SU-DHL-6 (cell line): Measurements from ENCODE around the gene DGCR6L.
"Not testable (repeated sequence)": the region's sequence is repeated elsewhere in the genome, so short reads cannot be mapped to it uniquely, and the experiment has no call there.

Source experiments
- H2AFZ ChIP-seq: fragments of 200-600 bp; sonication (generic); 2 replicates; pipeline ENCODE4 v1.6.1; 2014; ENCODE audit warnings: low read depth, mild to moderate bottlenecking, moderate library complexity, mixed read lengths, antibody characterized with exemption, low read length; ENCODE audit not compliant: severe bottlenecking
- H3F3A ChIP-seq: fragments of 200-600 bp; shearing (Covaris generic); 2 replicates; pipeline ENCODE4 v1.6.0; 2016; ENCODE audit warnings: antibody characterized with exemption, mild to moderate bottlenecking; ENCODE audit not compliant: insufficient read depth
- H3K27ac ChIP-seq: fragments of 200-600 bp; sonication (generic); 2 replicates; pipeline ENCODE4 v1.5.1; 2016; ENCODE audit warnings: low read depth, mild to moderate bottlenecking, low read length, moderate library complexity, mixed read lengths
- H3K27me3 ChIP-seq: fragments of 200-600 bp; sonication (generic), shearing (Covaris generic); 2 replicates; pipeline ENCODE4 v1.6.0; 2014; ENCODE audit warnings: mild to moderate bottlenecking, low read length
- H3K36me3 ChIP-seq: fragments of 200-600 bp; sonication (generic); 2 replicates; pipeline ENCODE4 v1.6.1; 2014; ENCODE audit warnings: mild to moderate bottlenecking, low read length, mixed read lengths
- H3K4me2 ChIP-seq: fragments of 300-600, 200-600 bp; shearing (Covaris generic), sonication (generic); 2 replicates; pipeline ENCODE4 v1.6.0; 2014; ENCODE audit warnings: low read length, low read depth, mild to moderate bottlenecking; ENCODE audit not compliant: poor library complexity, severe bottlenecking
- H3K4me3 ChIP-seq: fragments of 200-600 bp; sonication (generic); 2 replicates; pipeline ENCODE4 v1.5.1; 2014; ENCODE audit warnings: antibody characterized with exemption, low read length, mild to moderate bottlenecking, mixed read lengths; ENCODE audit not compliant: insufficient read depth, poor library complexity, severe bottlenecking
- H3K79me2 ChIP-seq: fragments of 200-600 bp; sonication (generic); 2 replicates; pipeline ENCODE4 v1.6.1; 2014; ENCODE audit warnings: mild to moderate bottlenecking, low read length, moderate library complexity; ENCODE audit not compliant: insufficient read depth
- H3K9ac ChIP-seq: fragments of 200-600 bp; sonication (generic); 2 replicates; pipeline ENCODE4 v1.7.0; 2014; ENCODE audit warnings: mild to moderate bottlenecking, low read length
- H3K9me2 ChIP-seq: fragments of 200-600 bp; sonication (generic); replicated peaks from 2 replicates; pipeline ENCODE4 v1.6.1; 2014; ENCODE audit warnings: low read length; ENCODE audit not compliant: insufficient read depth
- H3K9me3 ChIP-seq: fragments of 200-600 bp; sonication (generic); 2 replicates; pipeline ENCODE4 v1.6.1; 2014; ENCODE audit warnings: low read length, mixed read lengths; ENCODE audit not compliant: insufficient read depth
- H4K20me1 ChIP-seq: fragments of 200-600 bp; sonication (generic); 2 replicates; pipeline ENCODE4 v1.6.1; 2014; ENCODE audit warnings: low read depth, mild to moderate bottlenecking, antibody characterized with exemption, low read length, moderate library complexity, mixed read lengths
- EZH2phosphoT487 ChIP-seq: fragments of 200-600 bp; sonication (generic), shearing (Covaris generic); conservative IDR thresholded peaks from 2 replicates; pipeline ENCODE4 v1.6.1; 2018; ENCODE audit warnings: mild to moderate bottlenecking, antibody characterized with exemption, low read length, moderate library complexity, mixed read lengths
- TF ChIP-seq, protein P1 (sequence below): fragments of 200-600 bp; sonication (generic); IDR thresholded peaks from one replicate; pipeline ENCODE4 v1.5.1; 2017; ENCODE audit warnings: antibody characterized with exemption, mild to moderate bottlenecking, low read length, moderate library complexity; ENCODE audit not compliant: insufficient read depth, poor library complexity, severe bottlenecking

The DGCR6L gene

DNA sequence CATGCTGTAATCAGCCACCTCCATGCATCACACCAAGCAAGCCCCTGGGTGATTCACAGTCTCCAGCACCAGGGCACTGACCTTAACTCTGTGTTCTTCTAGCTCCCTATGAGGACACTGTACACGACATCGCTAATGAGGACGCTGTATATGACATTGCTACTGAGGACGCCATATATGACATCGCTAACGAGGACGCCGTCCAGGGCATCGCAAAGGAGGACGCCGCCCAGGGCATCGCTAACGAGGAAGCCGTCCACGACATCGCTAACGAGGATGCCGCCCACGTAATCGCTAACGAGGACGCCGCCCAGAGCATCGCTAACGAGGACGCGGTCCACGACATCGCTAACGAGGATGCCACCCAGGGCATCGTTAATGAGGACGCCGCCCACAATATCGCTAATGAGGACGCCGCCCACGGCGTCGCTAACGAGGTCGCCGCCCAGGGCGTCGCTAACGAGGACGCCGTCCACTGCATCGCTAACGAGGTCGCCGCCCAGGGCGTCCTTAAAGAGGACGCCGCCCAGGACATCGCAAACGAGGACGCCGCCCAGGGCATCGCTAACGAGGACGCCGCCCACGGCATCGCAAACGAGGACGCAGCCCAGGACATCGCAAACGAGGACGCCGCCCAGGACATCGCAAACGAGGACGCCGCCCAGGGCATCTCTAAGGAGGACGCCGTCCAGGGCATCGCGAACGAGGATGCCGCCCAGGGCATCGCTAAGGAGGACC is 34.5 kb upstream of the DGCR6L start:
- Histone ChIP-seq H3K9ac (no peak overlapping the region), H3F3A (no peaks in the 10 kb centered on the region), H3K9me3 (no peaks in the 10 kb centered on the region), H3K79me2 (no peaks in the 10 kb centered on the region), H3K36me3 (no peaks in the 10 kb centered on the region), H3K4me2 (no peak overlapping the region), H3K9me2 (no peaks in the 10 kb centered on the region), H3K27me3 (no peaks in the 10 kb centered on the region), H3K4me3 (no peak overlapping the region), H4K20me1 (no peaks in the 10 kb centered on the region), H3K27ac (no peak overlapping the region), H2AFZ (no peak overlapping the region)
- no peak for TF ChIP-seq EZH2phosphoT487
- TF ChIP-seq, protein P1, sequence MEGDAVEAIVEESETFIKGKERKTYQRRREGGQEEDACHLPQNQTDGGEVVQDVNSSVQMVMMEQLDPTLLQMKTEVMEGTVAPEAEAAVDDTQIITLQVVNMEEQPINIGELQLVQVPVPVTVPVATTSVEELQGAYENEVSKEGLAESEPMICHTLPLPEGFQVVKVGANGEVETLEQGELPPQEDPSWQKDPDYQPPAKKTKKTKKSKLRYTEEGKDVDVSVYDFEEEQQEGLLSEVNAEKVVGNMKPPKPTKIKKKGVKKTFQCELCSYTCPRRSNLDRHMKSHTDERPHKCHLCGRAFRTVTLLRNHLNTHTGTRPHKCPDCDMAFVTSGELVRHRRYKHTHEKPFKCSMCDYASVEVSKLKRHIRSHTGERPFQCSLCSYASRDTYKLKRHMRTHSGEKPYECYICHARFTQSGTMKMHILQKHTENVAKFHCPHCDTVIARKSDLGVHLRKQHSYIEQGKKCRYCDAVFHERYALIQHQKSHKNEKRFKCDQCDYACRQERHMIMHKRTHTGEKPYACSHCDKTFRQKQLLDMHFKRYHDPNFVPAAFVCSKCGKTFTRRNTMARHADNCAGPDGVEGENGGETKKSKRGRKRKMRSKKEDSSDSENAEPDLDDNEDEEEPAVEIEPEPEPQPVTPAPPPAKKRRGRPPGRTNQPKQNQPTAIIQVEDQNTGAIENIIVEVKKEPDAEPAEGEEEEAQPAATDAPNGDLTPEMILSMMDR, result no peak

DNA sequence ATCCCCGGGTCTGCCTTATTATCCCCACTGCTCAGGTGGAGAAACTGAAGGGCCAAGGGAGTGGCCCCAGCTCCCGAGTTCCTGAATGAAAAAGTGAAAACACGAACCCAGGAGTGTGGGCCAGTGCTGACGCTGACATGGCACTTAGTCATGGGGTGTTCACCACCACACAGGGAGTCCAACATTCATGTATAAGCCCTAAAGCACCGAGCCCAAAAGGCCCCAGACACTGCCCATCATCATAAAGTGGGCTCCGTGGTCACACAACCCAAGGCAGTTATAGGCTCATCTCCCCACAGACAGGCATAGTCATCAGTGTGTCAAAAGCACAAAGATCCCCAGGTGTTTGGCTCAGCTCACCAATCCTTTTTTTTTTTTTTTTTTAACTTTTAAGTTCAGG is 32.7 kb upstream of the DGCR6L start:
- H3K9me2 ChIP-seq, H3K27me3 ChIP-seq, H3K27ac ChIP-seq, H3K36me3 ChIP-seq, H3K9ac ChIP-seq, H3K4me2 ChIP-seq, H4K20me1 ChIP-seq, H2AFZ ChIP-seq, H3K79me2 ChIP-seq, H3F3A ChIP-seq, H3K4me3 ChIP-seq, H3K9me3 ChIP-seq: not testable (repeated sequence)

DNA sequence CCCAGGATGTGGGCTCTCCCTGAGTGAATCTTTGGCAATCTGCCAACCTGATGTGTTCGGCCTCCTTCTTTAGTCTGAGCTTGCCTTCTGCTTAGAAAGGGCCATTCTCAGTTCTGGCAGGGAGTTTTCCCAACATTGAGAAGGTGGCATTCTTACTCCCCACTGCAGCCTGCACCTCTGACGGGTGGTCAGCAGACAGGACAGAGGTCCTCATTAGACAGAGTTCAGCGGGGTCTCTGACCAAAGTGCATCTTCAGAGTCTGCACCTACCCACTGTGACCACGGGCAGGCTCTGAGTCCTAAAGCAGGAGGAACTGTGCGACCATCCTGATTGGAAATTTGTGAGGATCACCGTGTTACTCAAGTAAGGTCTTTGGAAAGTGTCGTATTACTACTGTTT is 26.7 kb upstream of the DGCR6L start:
- H3K9ac ChIP-seq, H2AFZ ChIP-seq, H3K4me2 ChIP-seq, H3K9me3 ChIP-seq, H3K4me3 ChIP-seq, H3K27ac ChIP-seq, H4K20me1 ChIP-seq, H3K36me3 ChIP-seq, H3F3A ChIP-seq, H3K27me3 ChIP-seq, H3K79me2 ChIP-seq, H3K9me2 ChIP-seq: not testable (repeated sequence)

DNA sequence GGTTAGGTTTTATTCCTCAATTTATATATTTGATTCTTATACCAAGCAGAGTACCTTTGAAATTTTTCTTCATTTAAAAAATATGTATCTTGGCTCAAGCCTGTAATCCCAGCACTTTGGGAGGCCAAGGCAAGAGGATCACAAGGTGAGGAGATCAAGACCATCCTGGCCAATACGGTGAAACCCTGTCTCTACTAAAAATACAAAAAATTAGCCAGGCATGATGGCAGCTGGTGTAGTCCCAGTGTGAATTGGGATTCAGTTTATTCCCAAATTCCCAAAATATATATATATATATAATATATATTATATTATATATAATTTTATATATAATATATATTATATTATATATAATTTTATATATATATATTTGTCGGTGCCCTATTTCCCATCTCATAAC is 18.4 kb upstream of the DGCR6L start:
- H3K27ac ChIP-seq, H3K4me3 ChIP-seq: not testable (repeated sequence)

DNA sequence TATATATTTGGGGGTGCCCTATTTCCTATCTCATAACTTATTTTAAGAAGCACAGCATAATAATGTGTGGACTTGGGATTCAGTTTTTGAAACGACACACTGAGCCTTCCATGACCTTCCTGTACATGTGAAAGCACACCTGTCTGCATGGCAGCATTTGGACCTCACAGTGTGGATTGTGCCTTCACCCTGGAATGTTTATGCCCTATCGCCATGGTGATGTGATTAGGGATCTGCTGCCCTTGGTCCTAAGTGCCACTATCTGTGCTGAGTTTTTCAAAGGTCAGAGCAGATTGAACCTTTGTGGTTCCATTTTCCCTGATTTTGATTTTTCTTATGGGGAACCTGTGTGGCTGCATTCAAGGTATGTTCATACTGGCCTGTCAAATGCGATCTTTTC is 17.9 kb upstream of the DGCR6L start:
- H2AFZ ChIP-seq, H3K27ac ChIP-seq, H3K36me3 ChIP-seq, H3K4me2 ChIP-seq, H4K20me1 ChIP-seq, H3K4me3 ChIP-seq, H3K9me3 ChIP-seq, H3F3A ChIP-seq, H3K9ac ChIP-seq, H3K79me2 ChIP-seq, H3K27me3 ChIP-seq, H3K9me2 ChIP-seq: not testable (repeated sequence)

More for the DNA sequence above, 18.4 kb upstream of the DGCR6L start:
- not testable (repeated sequence) for H2AFZ ChIP-seq, H3K4me2 ChIP-seq, H3K27me3 ChIP-seq, H3K9me3 ChIP-seq, H3K36me3 ChIP-seq, H3K9ac ChIP-seq, H3K9me2 ChIP-seq, H3K79me2 ChIP-seq, H3F3A ChIP-seq, H4K20me1 ChIP-seq

DNA sequence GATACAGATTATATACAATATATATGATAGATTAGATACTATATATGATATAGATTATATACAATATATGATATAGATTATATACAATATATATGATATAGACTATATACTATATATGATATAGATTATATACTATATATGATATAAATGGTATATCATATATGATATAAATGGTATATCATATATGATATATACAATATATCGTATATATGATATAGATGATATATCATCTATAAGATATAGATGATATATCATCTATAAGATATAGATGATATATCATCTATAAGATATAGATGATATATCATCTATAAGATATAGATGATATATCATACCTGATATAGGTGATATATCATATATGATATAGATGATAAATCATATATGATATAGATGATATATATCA is 16.7 kb upstream of the DGCR6L start:
- not testable (repeated sequence) for H3K4me3 ChIP-seq, H3K36me3 ChIP-seq, H3K9me2 ChIP-seq, H3F3A ChIP-seq, H3K27me3 ChIP-seq, H3K79me2 ChIP-seq, H3K9me3 ChIP-seq, H2AFZ ChIP-seq, H4K20me1 ChIP-seq, H3K4me2 ChIP-seq, H3K9ac ChIP-seq, H3K27ac ChIP-seq

DNA sequence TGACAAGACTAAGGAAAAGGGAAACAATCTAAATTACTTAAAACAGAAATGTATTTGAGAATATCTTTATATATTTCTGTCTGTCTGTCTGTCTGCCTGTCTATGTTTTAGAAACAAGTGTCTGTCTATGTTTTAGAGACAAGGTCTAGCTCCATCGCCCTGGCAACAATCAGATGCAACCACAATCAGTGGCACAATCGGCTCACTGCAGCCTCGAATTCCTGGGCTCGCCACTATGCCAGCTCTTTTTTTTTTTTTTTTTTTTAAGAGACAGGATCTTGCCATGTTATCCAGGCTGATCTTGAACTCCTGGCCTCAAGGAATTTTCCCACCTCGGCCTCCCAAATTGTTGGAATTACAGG is 8.7 kb upstream of the DGCR6L start:
- H3K79me2 ChIP-seq, H3K4me3 ChIP-seq, H4K20me1 ChIP-seq, H3K27ac ChIP-seq, H3K9me3 ChIP-seq, H3K27me3 ChIP-seq, H3F3A ChIP-seq, H3K9me2 ChIP-seq, H3K9ac ChIP-seq, H2AFZ ChIP-seq, H3K36me3 ChIP-seq, H3K4me2 ChIP-seq: not testable (repeated sequence)
